DMS 273 (cell line): ENCODE results near the gene VRK1.

Source experiments
- DNase-seq: peaks from one replicate; lab custom pipeline; 2025; ENCODE audit not compliant: unreplicated experiment; lab: John Stamatoyannopoulos, UW

Gene VRK1

GRCh38 chr14:96821501-96821900, 24.3 kb downstream of the VRK1 start:
- peak; percentile 54 for DNase-seq

DNA sequence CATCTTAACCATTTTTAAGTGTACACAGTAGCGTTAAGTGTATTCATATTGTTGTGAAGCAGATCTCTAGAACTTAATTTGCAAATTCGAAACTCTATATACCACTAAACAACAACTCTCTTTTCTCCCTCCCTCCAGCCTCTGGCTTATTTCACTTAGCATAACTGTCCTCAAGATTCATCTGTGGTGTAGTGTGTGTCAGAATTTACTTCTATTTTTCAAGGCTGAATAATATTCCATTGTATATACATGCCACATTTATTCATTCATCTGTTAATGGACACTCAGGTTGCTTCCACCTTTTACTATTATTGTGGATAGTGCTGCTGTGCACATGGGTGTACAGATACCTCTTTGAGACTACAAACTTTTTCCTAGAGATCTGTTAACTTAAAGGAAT, 26.5 kb downstream of the VRK1 start:
- DNase-seq = no peak

DNA sequence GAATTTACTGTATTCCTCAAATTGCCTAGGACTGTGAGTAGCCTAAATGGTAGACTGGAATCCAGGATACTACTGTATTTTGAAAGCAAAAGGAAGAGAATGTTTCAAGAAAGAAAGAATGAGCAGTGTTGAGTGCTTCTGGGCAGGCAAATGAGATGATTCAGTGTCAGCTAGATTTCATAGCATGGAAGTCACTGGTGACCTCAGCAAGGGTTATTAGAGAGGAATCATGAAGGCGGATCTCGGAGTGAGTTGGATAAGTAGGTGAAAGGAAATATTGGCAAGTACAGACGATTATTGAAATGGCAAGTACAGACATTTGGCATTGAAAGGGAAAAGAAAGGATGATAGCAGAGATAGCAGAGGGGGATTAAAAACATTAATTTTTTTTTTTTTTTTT, 27.1 kb downstream of the VRK1 start:
- no peak for DNase-seq

GRCh38 chr14:96826818-96827217, 29.6 kb downstream of the VRK1 start:
- DNase-seq = peak; percentile 22

DNA sequence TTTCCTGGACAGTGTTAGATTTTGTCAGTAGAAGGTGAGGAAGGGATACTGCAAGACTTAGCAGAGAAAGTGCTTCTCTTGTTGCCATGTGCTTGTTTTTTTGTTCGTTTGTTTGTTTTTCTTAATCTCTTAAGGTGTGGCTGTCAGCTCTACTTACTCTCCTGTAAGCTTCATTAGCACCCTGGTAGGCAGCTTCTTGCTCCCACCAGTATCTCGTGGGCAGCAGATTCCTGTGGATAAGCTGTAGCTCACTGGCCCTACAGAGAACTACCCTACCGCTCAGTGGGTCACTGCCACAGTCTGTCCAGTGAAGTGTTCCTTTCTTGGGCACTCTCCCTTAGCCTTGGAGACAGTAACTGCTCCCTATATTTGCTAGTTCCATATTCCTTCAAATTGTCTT, 30.1 kb downstream of the VRK1 start:
- no peak for DNase-seq

GRCh38 chr14:96829791-96830190, 32.6 kb downstream of the VRK1 start:
- no peak for DNase-seq

DNA sequence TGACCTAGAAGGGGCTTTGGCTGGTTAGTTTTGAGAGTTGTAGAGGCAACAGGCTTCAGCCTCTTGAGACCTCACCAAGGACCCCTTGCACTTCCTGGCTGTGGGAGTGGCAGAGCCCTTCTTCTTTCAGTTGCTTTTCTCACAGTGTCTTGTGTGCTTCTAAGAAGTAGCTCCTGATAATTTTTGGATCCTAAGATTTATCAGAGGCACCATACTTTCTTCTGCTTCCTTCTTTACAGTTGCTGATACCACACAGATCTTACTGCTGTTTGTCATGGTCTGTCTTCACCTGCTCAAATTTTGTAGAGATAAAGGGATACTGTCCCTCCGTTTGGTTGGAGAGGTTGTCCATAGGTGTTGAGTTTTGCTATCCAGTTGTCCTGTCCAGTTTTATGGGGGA, 33.8 kb downstream of the VRK1 start:
- no peak for DNase-seq

GRCh38 chr14:96832351-96832750, 35.2 kb downstream of the VRK1 start:
- DNase-seq = no peak

GRCh38 chr14:96838449-96838848, 41.3 kb downstream of the VRK1 start:
- no peak for DNase-seq

DNA sequence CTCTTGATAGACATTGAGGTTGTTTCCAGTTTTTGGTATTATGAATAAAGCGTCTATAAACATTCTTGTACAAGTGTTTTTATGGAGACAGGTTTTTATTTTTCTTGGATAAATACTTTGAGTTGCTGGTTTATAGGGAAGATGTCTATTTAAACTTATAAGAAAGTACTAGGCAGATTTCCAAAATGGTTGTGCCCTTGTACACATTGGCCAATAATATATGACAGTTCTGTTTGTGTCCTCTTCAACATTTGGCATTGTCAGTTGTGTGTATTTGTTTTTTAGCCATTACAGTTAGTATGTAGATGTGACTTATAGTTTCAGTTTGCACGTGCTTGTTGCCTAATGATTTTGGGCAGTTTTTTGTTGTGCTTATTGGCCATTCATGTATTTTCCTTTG, 42.1 kb downstream of the VRK1 start:
- no peak for DNase-seq

DNA sequence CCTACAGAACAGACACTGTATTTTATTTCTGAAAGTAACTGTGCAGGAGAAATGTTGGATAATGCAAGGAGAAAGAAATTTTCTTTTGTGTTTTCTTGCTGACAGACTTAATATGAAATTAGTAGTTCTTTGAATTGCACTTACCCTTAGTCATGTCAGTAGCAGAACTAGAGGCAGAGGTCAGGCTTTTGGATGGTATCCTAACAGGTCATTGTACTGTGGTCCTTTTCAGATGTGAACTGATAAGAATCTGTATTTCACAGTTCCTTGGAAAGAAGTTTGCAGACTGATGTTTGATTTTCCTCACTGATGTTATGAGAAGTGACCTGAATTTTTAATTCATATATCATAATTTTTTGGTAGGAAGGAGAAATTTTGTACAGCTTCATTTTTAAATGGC, 46.0 kb downstream of the VRK1 start:
- no peak for DNase-seq

- no peak for DNase-seq
Measured at GRCh38 chr14:96844857-96845570, 47.8 kb downstream of the VRK1 start.

DNA sequence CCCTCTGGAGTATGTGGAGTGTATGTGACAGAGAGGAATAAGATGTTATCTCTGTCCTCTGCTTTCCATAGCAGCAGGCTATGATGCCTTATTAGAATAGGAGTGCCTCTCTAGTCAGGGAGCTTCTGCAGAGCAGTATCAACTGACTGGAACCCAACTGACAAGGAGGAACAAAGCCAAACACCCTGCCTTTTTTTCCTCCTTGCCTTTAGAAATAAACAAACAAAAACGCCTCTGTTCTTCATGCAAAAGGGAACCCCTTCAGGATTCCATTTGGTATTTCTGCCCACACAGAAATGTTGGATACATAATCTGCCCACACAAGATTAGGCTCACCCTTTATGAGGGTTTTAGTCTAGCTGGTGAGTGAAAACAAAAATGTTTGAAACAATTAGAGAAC, 50.3 kb downstream of the VRK1 start:
- no peak for DNase-seq

DNA sequence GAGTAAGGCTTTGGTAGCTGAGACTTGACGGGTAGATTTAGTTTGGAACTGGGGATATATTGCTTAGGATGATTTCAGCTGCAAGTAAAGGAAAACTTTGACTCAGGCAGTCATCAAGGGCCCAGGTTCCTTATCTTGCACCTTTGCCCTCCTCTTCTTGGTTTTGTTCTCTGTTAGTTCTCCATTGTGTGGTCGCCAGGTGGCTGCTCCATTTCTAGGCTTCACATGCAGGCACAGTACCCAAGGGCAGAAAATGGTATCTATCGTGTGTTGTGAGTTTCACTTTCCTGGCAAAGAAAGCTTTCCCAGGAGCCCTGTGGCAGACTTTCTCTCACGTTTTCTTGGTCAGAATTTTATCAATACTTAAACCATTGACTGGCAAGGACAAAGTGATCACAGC, 50.8 kb downstream of the VRK1 start:
- no peak for DNase-seq

GRCh38 chr14:96849733-96850132, 52.6 kb downstream of the VRK1 start:
- no peak for DNase-seq

- no peak for DNase-seq
Measured at GRCh38 chr14:96851694-96852381, 54.7 kb downstream of the VRK1 start.

GRCh38 chr14:96852823-96853422, 55.7 kb downstream of the VRK1 start:
- DNase-seq = peak; percentile 63

- no peak for DNase-seq
Measured at GRCh38 chr14:96858643-96859042, 61.5 kb downstream of the VRK1 start.

- DNase-seq = no peak
Measured at GRCh38 chr14:96861568-96862310, 64.6 kb downstream of the VRK1 start.

DNA sequence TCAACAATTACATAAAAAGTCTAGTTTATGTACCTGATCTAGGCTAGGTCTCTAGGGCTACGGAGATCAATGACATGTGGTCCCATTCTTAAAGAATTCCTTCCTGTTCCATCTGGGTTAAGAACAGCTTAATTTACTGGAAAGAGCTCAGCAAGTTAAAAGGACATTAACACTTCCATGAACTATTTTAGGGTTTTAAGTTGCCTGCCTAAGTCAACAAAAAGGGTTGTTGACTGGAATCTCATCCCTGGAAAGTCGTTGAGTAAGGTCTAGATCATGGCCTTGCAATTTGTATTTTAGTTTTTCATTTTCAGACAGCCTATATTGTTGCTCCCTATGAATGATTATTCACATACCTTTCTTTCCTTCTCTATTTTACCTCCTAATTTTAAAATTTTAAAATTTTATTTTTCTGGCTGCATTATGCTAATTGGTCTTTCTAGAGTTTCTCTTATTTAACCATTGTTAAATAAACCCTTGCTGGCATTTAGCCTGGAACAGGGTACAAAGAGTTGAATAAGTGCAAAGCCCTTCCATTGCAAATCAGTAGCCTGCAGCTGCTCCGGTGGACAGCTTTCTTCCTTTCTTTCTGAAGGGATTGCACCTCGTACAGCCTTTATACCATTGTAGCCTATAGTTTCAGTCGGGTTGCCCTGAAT, 66.3 kb downstream of the VRK1 start:
- DNase-seq = no peak

GRCh38 chr14:96863986-96864330, 66.8 kb downstream of the VRK1 start:
- DNase-seq = no peak
